H9 (cell line): ENCODE results near the gene TCOF1. TPM values are rescaled to one million over a fixed set of nuclear protein-coding genes. Genes with fewer than 3 reads are reported as not detected.

Source experiments
- DNase-seq: peaks from one replicate; pipeline ENCODE4 v3.0.0-alpha.2; 2017
- H2AFZ ChIP-seq: one replicate; pipeline ENCODE4 v1.6.1; 2013; ENCODE audit warnings: mild to moderate bottlenecking, low read length, control low read depth, moderate library complexity
- H2AK5ac ChIP-seq: 2 replicates; pipeline ENCODE4 v1.6.1; 2013; ENCODE audit warnings: low read length, control low read depth, mixed read lengths; ENCODE audit not compliant: insufficient read length
- H2BK120ac ChIP-seq: one replicate; pipeline ENCODE4 v1.6.1; 2013; ENCODE audit warnings: low read depth, mild to moderate bottlenecking, low read length, control low read depth, inconsistent platforms; ENCODE audit not compliant: poor library complexity, severe bottlenecking
- H2BK12ac ChIP-seq: 2 replicates; pipeline ENCODE4 v1.6.1; 2013; ENCODE audit warnings: low read length, control low read depth, mixed read lengths, low read depth; ENCODE audit not compliant: insufficient read length
- H2BK15ac ChIP-seq: 2 replicates; pipeline ENCODE4 v1.6.1; 2013; ENCODE audit warnings: low read depth, low read length, control low read depth
- H2BK20ac ChIP-seq: one replicate; pipeline ENCODE4 v1.6.1; 2013; ENCODE audit warnings: low read depth, mild to moderate bottlenecking, low read length, control low read depth, inconsistent platforms; ENCODE audit not compliant: poor library complexity, severe bottlenecking
- H2BK5ac ChIP-seq: 2 replicates; pipeline ENCODE4 v1.6.1; 2013; ENCODE audit warnings: low read length, control low read depth, mixed read lengths; ENCODE audit not compliant: insufficient read length
- H3K14ac ChIP-seq: 2 replicates; pipeline ENCODE4 v1.6.1; 2013; ENCODE audit warnings: low read length, control low read depth; ENCODE audit not compliant: insufficient read depth
- H3K18ac ChIP-seq: 2 replicates; pipeline ENCODE4 v1.6.1; 2013; ENCODE audit warnings: low read depth, mild to moderate bottlenecking, mixed read lengths, low read length, control low read depth; ENCODE audit not compliant: insufficient read length
- H3K23ac ChIP-seq: 2 replicates; pipeline ENCODE4 v1.6.1; 2013; ENCODE audit warnings: low read length, control low read depth, mixed read lengths, low read depth; ENCODE audit not compliant: insufficient read length
- H3K23me2 ChIP-seq: 2 replicates; pipeline ENCODE4 v1.6.1; 2013; ENCODE audit warnings: low read depth, mild to moderate bottlenecking, mixed read lengths, low read length, control low read depth; ENCODE audit not compliant: insufficient read length, poor library complexity, severe bottlenecking
- H3K27ac ChIP-seq: 2 replicates; pipeline ENCODE4 v1.5.1; 2013; ENCODE audit warnings: low read length, control low read depth, mixed read lengths, low read depth; ENCODE audit not compliant: insufficient read length
- H3K27me3 ChIP-seq: 2 replicates; pipeline ENCODE4 v1.6.1; 2013; ENCODE audit warnings: low read length, control low read depth, inconsistent platforms; ENCODE audit not compliant: insufficient read depth
- H3K4ac ChIP-seq: 2 replicates; pipeline ENCODE4 v1.6.1; 2013; ENCODE audit warnings: low read depth, mild to moderate bottlenecking, control low read depth, inconsistent platforms, low read length, moderate library complexity
- H3K4me1 ChIP-seq: 2 replicates; pipeline ENCODE4 v1.6.1; 2013; ENCODE audit warnings: low read length, control low read depth, inconsistent platforms; ENCODE audit not compliant: insufficient read depth
- H3K4me2 ChIP-seq: 2 replicates; pipeline ENCODE4 v1.6.1; 2013; ENCODE audit warnings: low read length, control low read depth, mixed read lengths; ENCODE audit not compliant: insufficient read length, insufficient read depth
- H3K56ac ChIP-seq: 2 replicates; pipeline ENCODE4 v1.6.1; 2013; ENCODE audit warnings: low read depth, mild to moderate bottlenecking, mixed read lengths, low read length, control low read depth; ENCODE audit not compliant: insufficient read length
- H3K79me1 ChIP-seq: 2 replicates; pipeline ENCODE4 v1.6.1; 2013; ENCODE audit warnings: low read depth, mild to moderate bottlenecking, moderate library complexity, low read length, control low read depth, inconsistent platforms; ENCODE audit not compliant: insufficient read depth, poor library complexity, severe bottlenecking
- H3K79me2 ChIP-seq: 2 replicates; pipeline ENCODE4 v1.6.1; 2013; ENCODE audit warnings: low read length, control low read depth, inconsistent platforms; ENCODE audit not compliant: insufficient read depth
- H3K9ac ChIP-seq: 2 replicates; pipeline ENCODE4 v1.6.1; 2013; ENCODE audit warnings: low read length, control low read depth, mixed read lengths; ENCODE audit not compliant: insufficient read length; ENCODE audit errors: extremely low read depth
- H3K9me3 ChIP-seq: one replicate; pipeline ENCODE4 v1.6.1; 2013; ENCODE audit warnings: low read depth, low read length, inconsistent platforms; ENCODE audit not compliant: control insufficient read depth
- H3T11ph ChIP-seq: one replicate; pipeline ENCODE4 v1.6.1; 2013; ENCODE audit warnings: mild to moderate bottlenecking, low read length, control low read depth, inconsistent platforms
- H4K20me1 ChIP-seq: one replicate; pipeline ENCODE4 v1.6.1; 2013; ENCODE audit not compliant: control insufficient read depth, insufficient read length, insufficient read depth
- H4K5ac ChIP-seq: 2 replicates; pipeline ENCODE4 v1.6.1; 2013; ENCODE audit warnings: low read depth, mild to moderate bottlenecking, mixed read lengths, low read length, control low read depth; ENCODE audit not compliant: insufficient read length
- H4K8ac ChIP-seq: replicated peaks from 2 replicates; pipeline ENCODE4 v1.6.1; 2013; ENCODE audit warnings: low read length, control low read depth, mixed read lengths, low read depth; ENCODE audit not compliant: insufficient read length
- H4K91ac ChIP-seq: 2 replicates; pipeline ENCODE4 v1.6.1; 2013; ENCODE audit warnings: low read depth, mild to moderate bottlenecking, moderate library complexity, mixed read lengths, low read length, control low read depth; ENCODE audit not compliant: insufficient read length
- H3K27ac Mint-ChIP-seq, 3 experiments: 2 replicates in 2 of 3; 3 replicates in 1 of 3; pipeline ENCODE4 v1.8.0; 2020 to 2021; ENCODE audit warnings: mixed read lengths in 3 of 3, mild to moderate bottlenecking in 1 of 3, moderate library complexity in 1 of 3
- H3K27me3 Mint-ChIP-seq: 2 replicates; pipeline ENCODE4 v1.8.0; 2021; ENCODE audit warnings: low read depth, mild to moderate bottlenecking, moderate library complexity, mixed read lengths
- H3K36me3 Mint-ChIP-seq, 3 experiments: 2 replicates in 2 of 3; 3 replicates in 1 of 3; pipeline ENCODE4 v1.8.0; 2020 to 2021; ENCODE audit warnings: low read depth in 3 of 3, mixed read lengths in 3 of 3; ENCODE audit not compliant: insufficient read depth in 1 of 3
- H3K4me1 Mint-ChIP-seq, 2 experiments: 2 replicates each; pipeline ENCODE4 v1.8.0; 2020; ENCODE audit warnings: mixed read lengths in 2 of 2
- H3K4me3 Mint-ChIP-seq, 2 experiments: 2 replicates in 1 of 2; 3 replicates in 1 of 2; pipeline ENCODE4 v1.8.0; 2020 to 2021; ENCODE audit warnings: mild to moderate bottlenecking in 2 of 2, mixed read lengths in 2 of 2, moderate library complexity in 1 of 2
- H3K9me3 Mint-ChIP-seq, 2 experiments: 2 replicates in 1 of 2; 3 replicates in 1 of 2; pipeline ENCODE4 v1.8.0; 2020; ENCODE audit warnings: mild to moderate bottlenecking in 2 of 2, mixed read lengths in 2 of 2, moderate library complexity in 1 of 2
- CTCF ChIP-seq: fragments of 200-600 bp; sonication (generic); conservative IDR thresholded peaks from 3 replicates; pipeline ENCODE4 v1.8.0; 2021; ENCODE audit warnings: antibody characterized with exemption, mild to moderate bottlenecking
- WGBS: extraction: QIAGEN DNeasy Blood & Tissue Kit; methylation state at CpG from one replicate; pipeline ENCODE4 v1.1.7; 2013; ENCODE audit warnings: missing lambda C conversion rate, low lambda C conversion rate, mixed read lengths; ENCODE audit not compliant: insufficient read length; ENCODE audit errors: extremely low coverage; 5-methylcytosine and 5-hydroxymethylcytosine counted together
- total RNA-seq: library from RNA; stranded (reverse); gene quantifications from 2 replicates; pipeline ENCODE4 v1.2.1, GENCODE V29; 2021

TCOF1 gene
- total RNA-seq, 1 experiment from 2014 or later, result 128 TPM

- Histone ChIP-seq H3T11ph (no peak overlapping the region), H3K27me3 (no peaks in the 10 kb centered on the region), H2AFZ (no peak overlapping the region), H3K9ac (no peak overlapping the region), H3K79me2 (no peaks in the 10 kb centered on the region), H4K5ac (no peak overlapping the region), H2BK20ac (no peak overlapping the region), H2BK12ac (no peak overlapping the region), H2BK120ac (no peak overlapping the region), H3K18ac (no peak overlapping the region), H3K9me3 (no peaks in the 10 kb centered on the region), H3K23me2 (no peaks in the 10 kb centered on the region), H3K23ac (no peak overlapping the region), H3K4me1 (no peaks in the 10 kb centered on the region), H2BK5ac (no peak overlapping the region), H3K4ac (no peak overlapping the region), H2BK15ac (no peak overlapping the region), H3K4me2 (no peak overlapping the region), H4K91ac (no peak overlapping the region), H3K14ac (no peak overlapping the region), H4K20me1 (peaks cover 2% of the 10 kb centered on the region), H3K56ac (no peak overlapping the region), H2AK5ac (no peak overlapping the region), H3K27ac (no peak overlapping the region), H4K8ac (no peak overlapping the region), H3K79me1 (no peaks in the 10 kb centered on the region)
- H3K27ac Mint-ChIP-seq, result peak overlapping the region in 1 of 3 experiments; percentile 60; a peak in 3 of 7 replicates
- H3K36me3 Mint-ChIP-seq, result peaks cover 52 to 93% (median 79%) of the 10 kb centered on the region in 3 experiments
- WGBS, result no CpG with 5 or more reads among the region's 7 CpGs
- H3K4me1 Mint-ChIP-seq, result no peaks in the 10 kb centered on the region
- no peaks in the 10 kb centered on the region for H3K9me3 Mint-ChIP-seq
- no peak overlapping the region for H3K4me3 Mint-ChIP-seq
- H3K27me3 Mint-ChIP-seq, result no peaks in the 10 kb centered on the region
- no peak for TF ChIP-seq CTCF
- no peak for DNase-seq
These were observed 38.8 kb downstream of the TCOF1 start for GRCh38 chr5:150396267-150396666.
